GM12875 (cell line): Measurements from ENCODE around the gene CMTM2.
"Not testable (repeated sequence)": the region's sequence is repeated elsewhere in the genome, so short reads cannot be mapped to it uniquely, and the experiment has no call there.

Experiments
- H3K4me3 ChIP-seq: one replicate; pipeline ENCODE4 v1.5.1; 2011; ENCODE audit warnings: low read depth, low read length, control low read depth
- TF ChIP-seq, protein P1 (sequence below): IDR thresholded peaks from 2 replicates; pipeline ENCODE4 v1.5.1; 2011; ENCODE audit warnings: low read depth, mild to moderate bottlenecking, control low read depth, inconsistent platforms, low read length, moderate library complexity, borderline replicate concordance; ENCODE audit not compliant: insufficient read depth

CMTM2 gene

DNA sequence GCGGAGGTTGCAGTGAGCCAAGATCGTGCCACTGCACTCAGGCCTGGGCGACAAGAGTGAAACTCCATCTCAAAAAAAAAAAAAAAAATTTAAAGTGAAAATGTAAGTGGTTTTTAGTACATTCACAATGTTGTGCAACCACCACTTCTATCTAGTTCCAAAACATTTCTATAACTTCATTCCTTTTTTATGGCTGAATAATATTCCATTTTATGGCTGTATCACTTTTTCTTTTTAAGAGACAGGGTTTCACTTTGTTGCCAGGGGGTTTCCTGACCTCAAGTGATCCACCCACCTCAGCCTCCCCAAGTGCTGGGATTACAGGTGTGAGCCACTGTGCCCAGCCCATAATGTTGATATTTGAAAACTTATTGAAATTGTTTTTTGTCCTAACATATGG, 13.6 kb downstream of the CMTM2 start:
- TF ChIP-seq, protein P1, sequence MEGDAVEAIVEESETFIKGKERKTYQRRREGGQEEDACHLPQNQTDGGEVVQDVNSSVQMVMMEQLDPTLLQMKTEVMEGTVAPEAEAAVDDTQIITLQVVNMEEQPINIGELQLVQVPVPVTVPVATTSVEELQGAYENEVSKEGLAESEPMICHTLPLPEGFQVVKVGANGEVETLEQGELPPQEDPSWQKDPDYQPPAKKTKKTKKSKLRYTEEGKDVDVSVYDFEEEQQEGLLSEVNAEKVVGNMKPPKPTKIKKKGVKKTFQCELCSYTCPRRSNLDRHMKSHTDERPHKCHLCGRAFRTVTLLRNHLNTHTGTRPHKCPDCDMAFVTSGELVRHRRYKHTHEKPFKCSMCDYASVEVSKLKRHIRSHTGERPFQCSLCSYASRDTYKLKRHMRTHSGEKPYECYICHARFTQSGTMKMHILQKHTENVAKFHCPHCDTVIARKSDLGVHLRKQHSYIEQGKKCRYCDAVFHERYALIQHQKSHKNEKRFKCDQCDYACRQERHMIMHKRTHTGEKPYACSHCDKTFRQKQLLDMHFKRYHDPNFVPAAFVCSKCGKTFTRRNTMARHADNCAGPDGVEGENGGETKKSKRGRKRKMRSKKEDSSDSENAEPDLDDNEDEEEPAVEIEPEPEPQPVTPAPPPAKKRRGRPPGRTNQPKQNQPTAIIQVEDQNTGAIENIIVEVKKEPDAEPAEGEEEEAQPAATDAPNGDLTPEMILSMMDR: no peak
- no peak overlapping the region for H3K4me3 ChIP-seq

DNA sequence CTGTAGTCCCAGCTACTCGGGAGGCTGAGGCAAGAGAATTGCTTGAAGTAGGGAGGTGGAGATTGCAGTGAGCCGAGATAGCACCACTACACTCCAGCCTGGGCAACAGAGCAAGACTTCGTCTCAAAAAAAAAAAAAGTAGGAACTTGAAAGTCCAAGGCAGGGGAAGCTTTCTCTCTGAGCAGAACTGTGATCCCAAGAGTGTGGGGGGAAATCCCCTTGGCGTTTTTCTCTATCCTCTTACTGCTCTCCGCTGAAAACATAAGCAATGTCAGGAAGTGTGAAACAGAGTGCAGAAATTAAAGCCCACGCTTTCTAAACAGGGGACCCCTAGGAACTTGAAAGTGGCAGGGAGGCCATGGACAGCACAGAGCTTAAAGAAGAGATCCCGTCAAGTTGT, 15.5 kb downstream of the CMTM2 start:
- no peak overlapping the region for H3K4me3 ChIP-seq
- TF ChIP-seq, protein P1: no peak

DNA sequence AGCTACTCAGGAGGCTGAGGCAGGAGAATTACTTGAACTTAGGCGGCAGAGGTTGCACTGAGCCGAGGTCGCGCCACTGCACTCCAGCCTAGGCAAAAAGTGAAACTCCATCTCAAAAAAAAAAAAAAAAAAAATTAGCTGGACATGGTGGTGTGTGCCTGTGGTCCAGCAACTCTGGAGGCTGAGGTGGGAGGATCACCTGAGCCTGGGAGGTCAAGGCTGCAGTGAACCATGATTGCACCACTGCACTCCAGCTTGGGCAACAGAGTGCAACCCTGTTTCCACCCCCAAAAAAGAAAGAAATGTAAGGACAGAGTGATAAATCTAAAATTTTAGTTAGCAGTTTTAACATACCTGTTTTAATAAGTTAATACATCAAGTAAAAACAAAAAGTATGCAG, 17.3 kb downstream of the CMTM2 start:
- not testable (repeated sequence) for H3K4me3 ChIP-seq

DNA sequence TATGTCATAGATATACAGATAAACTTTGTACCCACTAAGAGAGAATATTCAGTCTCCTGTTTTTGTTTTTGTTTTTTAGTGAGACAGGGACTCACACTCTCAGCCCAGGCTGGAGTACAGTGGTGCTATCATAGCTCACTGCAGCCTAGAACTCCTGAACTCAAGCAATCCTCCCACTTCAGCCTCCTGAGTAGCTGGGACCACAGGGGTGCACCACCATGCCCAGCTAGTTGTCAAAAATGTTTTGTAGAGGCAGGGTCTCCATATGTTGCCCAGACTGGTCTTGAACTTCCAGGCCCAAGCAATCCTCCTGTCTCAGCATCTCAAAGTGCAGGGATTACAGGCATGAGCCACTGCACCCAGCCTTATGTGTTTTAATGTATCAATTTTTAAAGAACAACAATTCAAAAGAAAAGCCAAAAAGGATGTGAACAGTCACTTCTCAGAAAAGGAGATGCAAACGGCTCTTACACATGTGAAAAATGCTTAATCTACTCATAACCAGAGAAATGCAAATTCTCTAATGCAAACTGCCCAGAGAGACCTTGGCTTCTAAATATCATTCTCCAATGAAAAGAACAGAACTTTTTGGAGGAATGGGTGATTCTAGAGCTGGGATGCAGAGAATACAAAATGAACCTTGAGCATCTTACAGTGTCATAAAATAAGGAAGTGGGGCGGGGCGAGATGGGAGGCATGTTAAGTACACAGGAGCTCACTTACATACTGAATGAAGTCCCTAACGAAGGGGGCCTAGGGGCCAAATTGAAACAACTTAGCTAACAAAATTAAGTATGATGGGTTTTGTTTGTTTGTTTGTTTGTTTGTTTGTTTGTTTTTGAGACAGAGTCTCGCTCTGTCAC, 18.0 kb downstream of the CMTM2 start:
- H3K4me3 ChIP-seq: no peak overlapping the region
- TF ChIP-seq, protein P1: no peak

DNA sequence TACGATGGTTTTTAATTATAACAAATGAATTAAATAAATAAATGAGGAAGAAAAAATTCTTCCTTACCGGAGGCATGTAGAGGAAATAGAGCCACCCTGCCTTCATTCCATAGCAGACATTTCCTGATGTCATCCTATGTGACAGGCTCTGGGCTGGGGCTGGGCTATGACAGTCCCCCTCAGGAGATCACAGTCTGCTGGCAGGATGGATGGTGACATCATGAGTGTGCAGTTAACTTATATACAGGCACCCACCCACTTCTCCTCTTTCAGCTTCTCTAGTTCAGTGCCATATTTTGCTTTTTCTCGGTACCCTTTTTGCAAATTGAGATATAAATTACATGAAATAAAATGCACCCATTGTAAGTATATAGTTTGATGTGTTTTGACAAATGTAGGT, 18.8 kb downstream of the CMTM2 start:
- TF ChIP-seq, protein P1: no peak
- H3K4me3 ChIP-seq: no peak overlapping the region

DNA sequence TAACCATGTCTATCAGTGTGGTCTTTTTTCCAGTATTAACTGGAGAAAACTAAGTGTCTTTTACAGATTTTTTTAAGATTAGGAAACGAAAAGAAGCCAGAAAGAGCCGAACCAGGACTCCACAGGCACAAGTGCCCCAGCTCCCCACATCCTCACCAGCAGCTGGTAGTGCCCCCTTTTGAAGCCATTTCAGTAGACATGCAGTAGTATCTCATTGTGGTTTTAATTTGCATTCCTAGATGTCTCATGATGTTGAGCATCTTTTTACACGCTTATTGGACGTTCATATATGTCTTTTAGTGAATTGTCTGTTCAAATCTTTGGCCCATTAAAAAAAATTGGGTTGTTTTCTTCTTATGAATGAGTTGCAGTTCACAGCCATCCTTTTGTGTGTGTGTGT, 20.5 kb downstream of the CMTM2 start:
- TF ChIP-seq, protein P1: no peak
- H3K4me3 ChIP-seq: no peak overlapping the region

DNA sequence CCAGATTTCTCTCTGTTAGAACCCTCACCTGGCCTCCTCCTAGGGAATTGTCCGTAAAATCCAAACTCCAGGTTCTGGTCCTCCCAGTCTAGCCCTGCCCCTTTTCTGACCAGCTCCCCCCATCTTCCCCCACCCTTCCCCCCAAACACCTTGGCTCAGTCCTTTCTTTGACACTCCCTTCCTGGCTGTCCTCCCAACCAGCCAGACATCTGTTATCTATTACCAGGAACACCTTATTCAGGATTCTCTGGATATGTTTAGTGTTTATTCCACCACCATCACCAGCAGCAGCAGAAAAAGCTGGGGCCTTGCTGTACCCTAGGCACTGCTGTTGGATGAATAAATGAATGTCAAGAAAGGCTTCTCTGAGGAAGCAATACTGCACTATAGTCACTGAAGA, 21.2 kb downstream of the CMTM2 start:
- H3K4me3 ChIP-seq: no peak overlapping the region

More for the DNA sequence above, 21.2 kb downstream of the CMTM2 start:
- TF ChIP-seq, protein P1: no peak
